Ovary (tissue), 9 donors: Measurements from ENCODE around the gene RPS15. TPM values are rescaled to one million over a fixed set of nuclear protein-coding genes. Genes with fewer than 3 reads are reported as not detected.
"Not testable (repeated sequence)": the region's sequence is repeated elsewhere in the genome, so short reads cannot be mapped to it uniquely, and the experiment has no call there.

Source experiments
- DNase-seq, 5 donors: peaks; one replicate each; pipeline ENCODE4 v3.0.0-alpha.2; 2019 to 2020
- H3K27ac ChIP-seq, 2 donors: fragments of 200-600 bp; one replicate each; pipeline versions ENCODE4 v1.5.1 to v1.8.0; 2019 to 2022
- H3K27me3 ChIP-seq: fragments of 200-600 bp; one replicate; pipeline ENCODE4 v1.8.0; 2022
- H3K36me3 ChIP-seq: fragments of 200-600 bp; sonication (generic); one replicate; pipeline ENCODE4 v1.5.1; 2019
- H3K4me1 ChIP-seq: one replicate; pipeline ENCODE4 v1.8.1; 2013; ENCODE audit warnings: mild to moderate bottlenecking, moderate library complexity; ENCODE audit not compliant: insufficient read depth
- H3K4me3 ChIP-seq: fragments of 200-600 bp; sonication (generic); one replicate; pipeline ENCODE4 v1.5.1; 2017
- H3K9me3 ChIP-seq, 2 donors: fragments of 200-600 bp in 1 of 2; sonication (generic) in 1 of 2; one replicate each; pipeline versions ENCODE4 v1.5.1 to v1.8.1; 2013 to 2019; ENCODE audit warnings: mild to moderate bottlenecking in 1 of 2, moderate library complexity in 1 of 2
- EP300 ChIP-seq: sonication (generic); formaldehyde crosslinking; IDR thresholded peaks from one replicate; pipeline ENCODE4 v1.6.1; 2017; ENCODE audit warnings: antibody characterized with exemption
- POLR2A ChIP-seq: fragments of 450-650 bp; IDR thresholded peaks from one replicate; pipeline ENCODE4 v1.6.1; 2017; ENCODE audit warnings: antibody characterized with exemption, mild to moderate bottlenecking, moderate library complexity
- WGBS, 3 donors: extraction: QIAGEN DNeasy Blood & Tissue Kit in 1 of 3; methylation state at CpG; one replicate each; pipeline versions ENCODE4 v1.1.5 to v1.1.7; 2013 to 2017; 5-methylcytosine and 5-hydroxymethylcytosine counted together
- intact Hi-C, 4 donors: fragments of 100-400 bp; cut with DNase I; formaldehyde crosslinking; loops; one replicate each; pipeline versions ENCODE4 v1.11.0 to v1.15.1; 2022 to 2023
- polyA plus RNA-seq, 2 donors: library from polyadenylated mRNA; stranded (reverse); fragments of 200-250 nt in 1 of 2; fragments of 350-450 nt in 1 of 2; fragmentation: Illumina TruSeq in 1 of 2; extraction: RNeasy Lipid Tissue Mini Kit (QIAGEN cat#74804) in 1 of 2; gene quantifications; one replicate each; pipeline ENCODE4 v1.2.3, GENCODE V29; 2013 to 2014
- total RNA-seq, 7 donors: library from RNA; depleted of rRNA in 2 of 7; stranded (reverse); fragments of >200 nt in 2 of 7; fragmentation: NEBNext Ultra II Directional in 3 of 7; extraction: Animal tissue kit (Norgen Biotek cat#: 25700) in 3 of 7; gene quantifications; one replicate each; pipeline versions ENCODE4 v1.1.0 to v1.2.4, GENCODE V29; 2016 to 2023
- TF ChIP-seq, protein P1 (sequence below), 3 donors: fragments of 450-650 bp in 2 of 3; fragments of 200-600 bp in 1 of 3; IDR thresholded peaks; one replicate each; pipeline versions ENCODE4 v1.5.1 to v1.8.0; 2016 to 2022; ENCODE audit warnings: antibody characterized with exemption in 3 of 3, mild to moderate bottlenecking in 1 of 3
- donor health status: DM: no; HTN: no; CAD: no; lungs with moderate emphysema.
- donor health status: DM: no; HTN: no; CAD: no.
- donor health status: Bipolar disorder and iron deficiency.
- donor health status: DM: yes; HTN: yes; CAD: no.
- donor health status: DM: no; HTN: no; CAD: no.
- donor health status: DM: yes; HTN: yes; CAD: no.

RPS15 gene
- total and polyA plus RNA-seq, 9 donors = 174 to 7,253 (median 2,328) TPM

GRCh38 chr19:1437609-1438008 is 587 bp upstream of the RPS15 start:
- no peak overlapping the region for H3K4me3 ChIP-seq
- intact Hi-C loops = loop anchor here in 1 of 4 donors (2.0 kb wide), 1 partner anchor 19 kb away; no protein-coding TSS in a partner anchor
- TF ChIP-seq EP300 (no peak), POLR2A (no peak)
- TF ChIP-seq, protein P1, sequence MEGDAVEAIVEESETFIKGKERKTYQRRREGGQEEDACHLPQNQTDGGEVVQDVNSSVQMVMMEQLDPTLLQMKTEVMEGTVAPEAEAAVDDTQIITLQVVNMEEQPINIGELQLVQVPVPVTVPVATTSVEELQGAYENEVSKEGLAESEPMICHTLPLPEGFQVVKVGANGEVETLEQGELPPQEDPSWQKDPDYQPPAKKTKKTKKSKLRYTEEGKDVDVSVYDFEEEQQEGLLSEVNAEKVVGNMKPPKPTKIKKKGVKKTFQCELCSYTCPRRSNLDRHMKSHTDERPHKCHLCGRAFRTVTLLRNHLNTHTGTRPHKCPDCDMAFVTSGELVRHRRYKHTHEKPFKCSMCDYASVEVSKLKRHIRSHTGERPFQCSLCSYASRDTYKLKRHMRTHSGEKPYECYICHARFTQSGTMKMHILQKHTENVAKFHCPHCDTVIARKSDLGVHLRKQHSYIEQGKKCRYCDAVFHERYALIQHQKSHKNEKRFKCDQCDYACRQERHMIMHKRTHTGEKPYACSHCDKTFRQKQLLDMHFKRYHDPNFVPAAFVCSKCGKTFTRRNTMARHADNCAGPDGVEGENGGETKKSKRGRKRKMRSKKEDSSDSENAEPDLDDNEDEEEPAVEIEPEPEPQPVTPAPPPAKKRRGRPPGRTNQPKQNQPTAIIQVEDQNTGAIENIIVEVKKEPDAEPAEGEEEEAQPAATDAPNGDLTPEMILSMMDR (IDR thresholded peaks at IDR 0.05) = no peak
- 2 to 14% (median 2%) methylated on average over 8 of the region's 8 CpGs for WGBS, 3 donors
- peaks cover 6% of the 10 kb centered on the region for H3K4me1 ChIP-seq
- no peaks in the 10 kb centered on the region for H3K27me3 ChIP-seq
- no peaks in the 10 kb centered on the region for H3K36me3 ChIP-seq
- H3K27ac ChIP-seq = no peak overlapping the region
- H3K9me3 ChIP-seq = no peaks in the 10 kb centered on the region
- no peak for DNase-seq

GRCh38 chr19:1438933-1439354 is 748 bp downstream of the RPS15 start:
- TF ChIP-seq, protein P1 (IDR thresholded peaks at IDR 0.05) = no peak
- TF ChIP-seq EP300 (no peak), POLR2A (no peak)
- intact Hi-C loops = no loop called here
- no peaks in the 10 kb centered on the region for H3K36me3 ChIP-seq
- 1 to 2% (median 2%) methylated on average over 26 of the region's 26 CpGs for WGBS, 3 donors
- H3K4me1 ChIP-seq = peaks cover 6% of the 10 kb centered on the region
- H3K27ac ChIP-seq = peak overlapping the region; percentile 37 to 77
- peak in 1 of 5 donors; percentile 40 for DNase-seq
- peak overlapping the region; percentile 71 for H3K4me3 ChIP-seq
- H3K27me3 ChIP-seq = no peaks in the 10 kb centered on the region
- no peaks in the 10 kb centered on the region for H3K9me3 ChIP-seq

DNA sequence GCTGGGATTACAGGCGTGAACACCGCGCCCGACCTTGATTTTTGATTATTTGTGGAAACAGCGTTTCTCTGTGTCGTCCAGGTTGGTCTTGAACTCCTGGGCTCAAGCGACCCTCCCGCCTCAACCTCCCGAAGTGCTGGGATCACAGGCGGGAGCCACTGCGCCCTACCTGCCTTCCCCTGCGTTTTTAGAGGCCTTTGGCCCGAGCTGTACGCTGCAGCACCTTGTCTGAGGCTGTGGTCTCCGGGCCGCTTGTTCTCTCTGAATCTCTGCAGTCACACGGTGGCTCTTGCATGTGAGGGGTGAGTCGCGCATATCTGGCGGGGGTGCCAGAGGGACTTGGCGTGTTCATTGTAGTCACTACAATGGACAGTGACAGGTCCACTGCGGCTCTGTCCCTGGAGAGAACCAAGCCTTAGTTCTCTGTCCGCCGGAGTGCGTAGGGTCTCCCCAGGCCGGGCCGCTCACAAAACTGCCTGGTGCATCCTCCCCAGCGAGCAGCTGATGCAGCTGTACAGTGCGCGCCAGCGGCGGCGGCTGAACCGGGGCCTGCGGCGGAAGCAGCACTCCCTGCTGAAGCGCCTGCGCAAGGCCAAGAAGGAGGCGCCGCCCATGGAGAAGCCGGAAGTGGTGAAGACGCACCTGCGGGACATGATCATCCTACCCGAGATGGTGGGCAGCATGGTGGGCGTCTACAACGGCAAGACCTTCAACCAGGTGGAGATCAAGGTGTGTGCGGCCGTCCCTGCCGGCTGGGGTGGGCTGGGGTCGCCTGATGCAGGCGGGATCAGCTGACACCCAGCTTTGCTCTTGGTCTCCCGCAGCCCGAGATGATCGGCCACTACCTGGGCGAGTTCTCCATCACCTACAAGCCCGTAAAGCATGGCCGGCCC is 1.6 kb downstream of the RPS15 start:
- H3K27ac ChIP-seq = not testable (repeated sequence)
- DNase-seq = peak in 1 of 5 donors; percentile 46

DNA sequence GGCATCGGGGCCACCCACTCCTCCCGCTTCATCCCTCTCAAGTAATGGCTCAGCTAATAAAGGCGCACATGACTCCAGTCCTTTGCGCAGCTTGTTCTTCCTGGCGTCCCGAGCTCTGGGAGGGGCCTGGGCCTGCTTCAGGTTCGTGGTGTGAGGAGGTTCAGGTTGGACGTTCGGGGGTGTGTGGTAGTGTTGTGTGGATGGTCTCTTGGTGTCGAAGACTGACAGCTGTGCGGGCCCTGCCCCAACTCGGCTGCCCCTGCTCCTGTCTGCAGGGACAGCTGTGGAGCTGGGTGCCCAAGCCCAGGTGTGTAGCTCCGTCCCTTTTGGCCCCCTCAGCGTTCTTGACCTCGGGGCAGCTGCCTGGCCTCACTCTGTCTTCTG is 2.2 kb downstream of the RPS15 start:
- no peaks in the 10 kb centered on the region for H3K9me3 ChIP-seq
- no peaks in the 10 kb centered on the region for H3K27me3 ChIP-seq
- peaks cover 11% of the 10 kb centered on the region for H3K4me1 ChIP-seq
- TF ChIP-seq, protein P1 (IDR thresholded peaks at IDR 0.05) = no peak
- TF ChIP-seq POLR2A (no peak), EP300 (no peak)
- peak in 1 of 5 donors; percentile 34 for DNase-seq
- intact Hi-C loops = loop anchor here in 2 of 4 donors (10.0 kb wide), 2 partner anchors 126 to 156 kb away; partner anchors contain the start of gene EFNA2 (in 2 of the 2)
- H3K36me3 ChIP-seq = no peaks in the 10 kb centered on the region
- 77 to 82% (median 80%) methylated on average over 15 of the region's 15 CpGs for WGBS, 3 donors
- H3K4me3 ChIP-seq = no peak overlapping the region
- no peak overlapping the region for H3K27ac ChIP-seq

More for the DNA sequence above, 1.6 kb downstream of the RPS15 start:
- intact Hi-C loops = loop anchor here in 2 of 4 donors (10.0 kb wide), 2 partner anchors 125 to 155 kb away; partner anchors contain the start of gene EFNA2 (in 2 of the 2)
- H3K4me1 ChIP-seq, H3K27me3 ChIP-seq, H3K9me3 ChIP-seq, H3K36me3 ChIP-seq: not testable (repeated sequence)
- 68 to 82% (median 70%) methylated on average over 56 to 57 of the region's 57 CpGs for WGBS, 3 donors
- peak overlapping the region; percentile 71 for H3K4me3 ChIP-seq
